Inflammatory macrophage treated with lipopolysaccharide for 4 hours (primary cell): Measurements from ENCODE around the gene FOXN3.
"Not testable (repeated sequence)": the region's sequence is repeated elsewhere in the genome, so short reads cannot be mapped to it uniquely, and the experiment has no call there.

ENCODE experiments used
- DNase-seq: peaks from one replicate; pipeline ENCODE4 v3.0.0-alpha.2; 2020

Gene FOXN3

GRCh38 chr14:89302396-89302950 lies 114.6 kb downstream of the FOXN3 start:
- no peak for DNase-seq

GRCh38 chr14:89299587-89299986 lies 117.4 kb downstream of the FOXN3 start:
- no peak for DNase-seq

GRCh38 chr14:89298056-89298834 lies 118.8 kb downstream of the FOXN3 start:
- no peak for DNase-seq

GRCh38 chr14:89296281-89296745 lies 120.7 kb downstream of the FOXN3 start:
- peak; percentile 24 for DNase-seq

- no peak for DNase-seq
These were observed 122.2 kb downstream of the FOXN3 start for GRCh38 chr14:89294872-89295271.

- not testable (repeated sequence) for DNase-seq
These were observed 122.6 kb downstream of the FOXN3 start for GRCh38 chr14:89294469-89294868.

GRCh38 chr14:89294060-89294459 lies 123.0 kb downstream of the FOXN3 start:
- DNase-seq = no peak

GRCh38 chr14:89293314-89293916 lies 123.6 kb downstream of the FOXN3 start:
- no peak for DNase-seq

- peak; percentile 87 for DNase-seq
These were observed 124.3 kb downstream of the FOXN3 start for GRCh38 chr14:89292579-89293313.

GRCh38 chr14:89291351-89291940 lies 125.6 kb downstream of the FOXN3 start:
- no peak for DNase-seq

- DNase-seq = no peak
These were observed 126.2 kb downstream of the FOXN3 start for GRCh38 chr14:89290813-89291212.

GRCh38 chr14:89289477-89289876 lies 127.6 kb downstream of the FOXN3 start:
- no peak for DNase-seq

GRCh38 chr14:89288114-89288513 lies 128.9 kb downstream of the FOXN3 start:
- no peak for DNase-seq

- DNase-seq = no peak
These were observed 132.5 kb downstream of the FOXN3 start for GRCh38 chr14:89284333-89285058.

- no peak for DNase-seq
These were observed 133.5 kb downstream of the FOXN3 start for GRCh38 chr14:89283327-89284060.

GRCh38 chr14:89282191-89282590 lies 134.8 kb downstream of the FOXN3 start:
- DNase-seq = no peak

GRCh38 chr14:89280600-89280999 lies 136.4 kb downstream of the FOXN3 start:
- peak; percentile 88 for DNase-seq

GRCh38 chr14:89279649-89280232 lies 137.3 kb downstream of the FOXN3 start:
- DNase-seq = no peak

GRCh38 chr14:89277203-89277602 lies 139.8 kb downstream of the FOXN3 start:
- no peak for DNase-seq

GRCh38 chr14:89276424-89276975 lies 140.5 kb downstream of the FOXN3 start:
- peak; percentile 97 for DNase-seq
